Natural killer cell (primary cell): ENCODE results near the gene AHDC1. TPM values are rescaled to one million over a fixed set of nuclear protein-coding genes. Genes with fewer than 3 reads are reported as not detected.
A peak's percentile ranks its signal among the peaks of the same experiment; 100 is the strongest.

ENCODE experiments used
- ATAC-seq, 3 donors: fragments of 150-1000 bp in 2 of 3; fragments of 200-7000 bp in 1 of 3; cut with Tn5 transposase; 1 replicate in 1 of 3; 2 replicates in 2 of 3; pipeline ENCODE4 v1.10.0; 2021; ENCODE audit warnings: mild to moderate bottlenecking in 2 of 3, moderate library complexity in 2 of 3
- DNase-seq, 2 donors: peaks; one replicate each; pipeline versions ENCODE4 v3.0.0 to v3.0.0-alpha.2; 2013 to 2021; ENCODE audit warnings: mixed read lengths in 1 of 2
- H3K27ac ChIP-seq: one replicate; pipeline ENCODE4 v1.5.1; 2013; ENCODE audit warnings: mild to moderate bottlenecking, low read length
- H3K27me3 ChIP-seq: one replicate; pipeline ENCODE4 v1.6.1; 2013; ENCODE audit warnings: low read length; ENCODE audit not compliant: control insufficient read depth, insufficient read depth
- H3K36me3 ChIP-seq: one replicate; pipeline ENCODE4 v1.6.1; 2013; ENCODE audit warnings: low read length; ENCODE audit not compliant: control insufficient read depth, insufficient read depth
- H3K4me1 ChIP-seq: one replicate; pipeline ENCODE4 v1.6.1; 2013; ENCODE audit warnings: low read length; ENCODE audit not compliant: control insufficient read depth, insufficient read depth
- H3K4me3 ChIP-seq: one replicate; pipeline ENCODE4 v1.5.1; 2013; ENCODE audit warnings: low read length
- H3K9me3 ChIP-seq: one replicate; pipeline ENCODE4 v1.6.1; 2013; ENCODE audit warnings: low read length; ENCODE audit not compliant: control insufficient read depth, insufficient read depth
- H3K27ac Mint-ChIP-seq, 2 donors: one replicate each; pipeline ENCODE4 v1.8.0; 2022; ENCODE audit warnings: mild to moderate bottlenecking in 2 of 2, mixed read lengths in 2 of 2, moderate library complexity in 1 of 2
- H3K27me3 Mint-ChIP-seq, 2 donors: one replicate each; pipeline ENCODE4 v1.8.0; 2022; ENCODE audit warnings: low read depth in 2 of 2, mixed read lengths in 2 of 2
- H3K36me3 Mint-ChIP-seq: one replicate; pipeline ENCODE4 v1.8.0; 2022; ENCODE audit warnings: mixed read lengths
- H3K4me1 Mint-ChIP-seq, 2 donors: one replicate each; pipeline ENCODE4 v1.8.0; 2022; ENCODE audit warnings: mixed read lengths in 2 of 2
- H3K4me3 Mint-ChIP-seq: one replicate; pipeline ENCODE4 v1.8.0; 2022; ENCODE audit warnings: mild to moderate bottlenecking, moderate library complexity, mixed read lengths
- H3K9me3 Mint-ChIP-seq, 2 donors: one replicate each; pipeline ENCODE4 v1.8.0; 2022; ENCODE audit warnings: mixed read lengths in 2 of 2
- WGBS: methylation state at CpG from one replicate; pipeline ENCODE4 v1.1.7; 2013; ENCODE audit warnings: missing lambda C conversion rate; ENCODE audit not compliant: insufficient coverage; 5-methylcytosine and 5-hydroxymethylcytosine counted together
- intact Hi-C: fragments of 100-400 bp; cut with micrococcal nuclease; formaldehyde crosslinking; loops from one replicate; pipeline ENCODE4 v1.14.2; 2022
- total RNA-seq, 4 donors: library from RNA; stranded (reverse); fragments of 120-200 nt in 1 of 4; gene quantifications; one replicate each; pipeline versions ENCODE4 v1.2.3 to v1.2.4, GENCODE V29; 2013 to 2022
- TF ChIP-seq, protein P1 (sequence below): fragments of 200-600 bp; IDR thresholded peaks from one replicate; pipeline ENCODE4 v1.8.0; 2022; ENCODE audit warnings: antibody characterized with exemption

AHDC1 gene
- total RNA-seq, 3 donors from 2014 or later (not counting 1 experiment from before 2014, with no cell fraction given) = 39.6 to 67.0 (median 47.0) TPM

DNA sequence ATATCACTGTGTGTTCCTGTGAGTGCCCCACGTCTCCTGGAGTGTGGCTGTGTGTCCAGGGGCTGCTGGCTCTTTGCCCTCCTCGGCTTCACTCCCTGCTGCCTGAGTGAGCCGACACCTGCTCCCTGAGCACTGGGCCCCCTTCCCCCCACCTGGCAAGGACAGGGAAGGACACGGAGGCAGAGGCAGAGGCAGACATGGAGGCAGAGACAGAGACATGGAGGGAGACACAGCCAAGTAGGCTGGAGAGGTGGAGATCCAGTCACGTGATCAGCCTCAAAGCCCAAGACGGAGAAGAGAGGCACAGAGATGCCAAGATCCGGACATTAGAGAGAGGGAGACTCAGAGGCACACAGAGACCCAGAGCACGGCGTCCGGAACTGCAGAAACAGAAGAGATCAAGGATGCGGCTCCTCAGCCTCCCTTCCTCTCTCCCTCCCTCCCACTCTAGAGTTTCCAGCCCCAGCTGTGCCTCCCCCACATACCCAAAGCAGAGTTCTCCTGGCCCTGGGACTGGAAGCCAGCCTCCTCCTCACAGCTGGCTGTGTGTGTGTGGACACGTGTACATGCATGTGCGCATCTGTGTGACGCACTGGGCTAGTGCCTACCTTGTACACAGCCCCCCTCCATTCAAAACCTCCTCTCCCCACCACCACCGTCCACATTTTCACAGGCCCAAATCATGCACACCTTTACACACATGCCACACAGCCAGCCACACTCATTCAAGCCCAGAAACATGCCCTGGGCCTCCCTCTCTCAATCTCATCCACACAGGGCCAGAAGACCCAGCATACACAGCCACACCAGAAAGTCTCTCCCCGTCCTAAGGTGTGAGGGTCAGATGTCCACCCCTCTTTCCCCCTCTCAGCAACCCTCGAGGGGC, 74.9 kb downstream of the AHDC1 start:
- no peaks in the 10 kb centered on the region for H3K9me3 ChIP-seq
- no peaks in the 10 kb centered on the region for H3K36me3 Mint-ChIP-seq
- TF ChIP-seq, protein P1, sequence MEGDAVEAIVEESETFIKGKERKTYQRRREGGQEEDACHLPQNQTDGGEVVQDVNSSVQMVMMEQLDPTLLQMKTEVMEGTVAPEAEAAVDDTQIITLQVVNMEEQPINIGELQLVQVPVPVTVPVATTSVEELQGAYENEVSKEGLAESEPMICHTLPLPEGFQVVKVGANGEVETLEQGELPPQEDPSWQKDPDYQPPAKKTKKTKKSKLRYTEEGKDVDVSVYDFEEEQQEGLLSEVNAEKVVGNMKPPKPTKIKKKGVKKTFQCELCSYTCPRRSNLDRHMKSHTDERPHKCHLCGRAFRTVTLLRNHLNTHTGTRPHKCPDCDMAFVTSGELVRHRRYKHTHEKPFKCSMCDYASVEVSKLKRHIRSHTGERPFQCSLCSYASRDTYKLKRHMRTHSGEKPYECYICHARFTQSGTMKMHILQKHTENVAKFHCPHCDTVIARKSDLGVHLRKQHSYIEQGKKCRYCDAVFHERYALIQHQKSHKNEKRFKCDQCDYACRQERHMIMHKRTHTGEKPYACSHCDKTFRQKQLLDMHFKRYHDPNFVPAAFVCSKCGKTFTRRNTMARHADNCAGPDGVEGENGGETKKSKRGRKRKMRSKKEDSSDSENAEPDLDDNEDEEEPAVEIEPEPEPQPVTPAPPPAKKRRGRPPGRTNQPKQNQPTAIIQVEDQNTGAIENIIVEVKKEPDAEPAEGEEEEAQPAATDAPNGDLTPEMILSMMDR = no peak
- H3K4me3 ChIP-seq = no peak overlapping the region
- no peaks in the 10 kb centered on the region for H3K27me3 ChIP-seq
- H3K27ac ChIP-seq = no peak overlapping the region
- WGBS = 66% methylated on average over 17 of the region's 17 CpGs
- DNase-seq = no peak
- no peaks in the 10 kb centered on the region for H3K9me3 Mint-ChIP-seq
- peaks cover 22 to 24% of the 10 kb centered on the region in 2 donors for H3K27me3 Mint-ChIP-seq
- H3K36me3 ChIP-seq = no peaks in the 10 kb centered on the region
- peaks cover 18 to 43% of the 10 kb centered on the region in 2 donors for H3K4me1 Mint-ChIP-seq
- H3K27ac Mint-ChIP-seq = peak overlapping the region in 1 of 2 donors; percentile 6
- peaks cover 37% of the 10 kb centered on the region for H3K4me1 ChIP-seq
- intact Hi-C loops = no loop called here
- ATAC-seq = no peak
- peak overlapping the region; percentile 39 for H3K4me3 Mint-ChIP-seq

- H3K4me1 ChIP-seq = peaks cover 41% of the 10 kb centered on the region
- 7% methylated on average over 71 of the region's 71 CpGs for WGBS
- TF ChIP-seq, protein P1 = no peak
- Mint-ChIP-seq H3K36me3 (no peaks in the 10 kb centered on the region), H3K9me3 (no peaks in the 10 kb centered on the region), H3K27ac (peak overlapping the region in 1 of 2 donors; percentile 6), H3K4me1 (peaks cover 18 to 46% of the 10 kb centered on the region in 2 donors), H3K27me3 (peaks cover 24 to 25% of the 10 kb centered on the region in 2 donors), H3K4me3 (peak overlapping the region; percentile 39)
- ATAC-seq = peak; percentile 59 to 83 (median 80)
- H3K27ac ChIP-seq = peak overlapping the region; percentile 11
- intact Hi-C loops = no loop called here
- H3K9me3 ChIP-seq = no peaks in the 10 kb centered on the region
- no peak overlapping the region for H3K4me3 ChIP-seq
- no peaks in the 10 kb centered on the region for H3K36me3 ChIP-seq
- peak; percentile 31 to 84 for DNase-seq
- H3K27me3 ChIP-seq = no peaks in the 10 kb centered on the region
These were observed 75.8 kb downstream of the AHDC1 start for GRCh38 chr1:27527890-27528817.

GRCh38 chr1:27527223-27527889, 76.6 kb downstream of the AHDC1 start:
- H3K27me3 Mint-ChIP-seq = peaks cover 24 to 25% of the 10 kb centered on the region in 2 donors
- H3K9me3 Mint-ChIP-seq = no peaks in the 10 kb centered on the region
- H3K36me3 Mint-ChIP-seq = no peaks in the 10 kb centered on the region
- DNase-seq = peak in 1 of 2 donors; percentile 81
- TF ChIP-seq, protein P1 = no peak
- peaks cover 49% of the 10 kb centered on the region for H3K4me1 ChIP-seq
- H3K27ac ChIP-seq = no peak overlapping the region
- ATAC-seq = peak in 2 of 3 donors; percentile 39 to 43
- H3K36me3 ChIP-seq = no peaks in the 10 kb centered on the region
- H3K27ac Mint-ChIP-seq = peak overlapping the region in 1 of 2 donors; percentile 1
- H3K4me3 ChIP-seq = no peak overlapping the region
- no peaks in the 10 kb centered on the region for H3K9me3 ChIP-seq
- intact Hi-C loops = no loop called here
- H3K4me3 Mint-ChIP-seq = no peak overlapping the region
- WGBS = 28% methylated on average over 23 of the region's 27 CpGs
- H3K4me1 Mint-ChIP-seq = peaks cover 23 to 47% of the 10 kb centered on the region in 2 donors
- H3K27me3 ChIP-seq = no peaks in the 10 kb centered on the region
